Islet precursor cell (in vitro differentiated cells): Measurements from ENCODE around the gene SYK.

Source experiments
- DNase-seq: peaks from one replicate; pipeline ENCODE4 v3.0.0-alpha.2; 2018

SYK gene

DNA sequence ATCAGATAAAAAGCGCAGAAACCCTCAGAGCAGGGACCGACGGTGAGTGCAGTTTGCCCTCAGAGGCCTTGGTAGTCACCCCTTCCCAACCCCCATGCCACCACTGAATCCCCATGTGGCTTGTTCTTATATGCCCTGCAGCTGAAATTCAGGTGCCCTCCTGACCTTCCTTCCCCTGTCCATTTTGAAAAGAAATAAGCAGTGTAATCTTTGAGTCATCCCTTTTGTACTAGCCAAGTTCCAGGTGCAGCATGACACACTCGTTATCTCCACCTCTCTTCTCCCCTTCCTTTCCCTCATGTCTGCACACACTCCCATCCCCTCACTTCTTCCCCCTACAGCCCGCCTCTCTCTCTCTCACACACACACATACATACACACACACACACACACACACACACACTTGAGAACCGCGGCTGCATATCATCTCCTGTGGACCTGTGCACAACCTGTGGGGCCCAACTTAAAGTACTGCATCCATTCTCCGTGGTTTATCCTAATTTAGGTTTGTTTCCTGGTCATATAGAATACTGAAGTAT lies 53.1 kb downstream of the SYK start:
- DNase-seq: peak; percentile 41

DNA sequence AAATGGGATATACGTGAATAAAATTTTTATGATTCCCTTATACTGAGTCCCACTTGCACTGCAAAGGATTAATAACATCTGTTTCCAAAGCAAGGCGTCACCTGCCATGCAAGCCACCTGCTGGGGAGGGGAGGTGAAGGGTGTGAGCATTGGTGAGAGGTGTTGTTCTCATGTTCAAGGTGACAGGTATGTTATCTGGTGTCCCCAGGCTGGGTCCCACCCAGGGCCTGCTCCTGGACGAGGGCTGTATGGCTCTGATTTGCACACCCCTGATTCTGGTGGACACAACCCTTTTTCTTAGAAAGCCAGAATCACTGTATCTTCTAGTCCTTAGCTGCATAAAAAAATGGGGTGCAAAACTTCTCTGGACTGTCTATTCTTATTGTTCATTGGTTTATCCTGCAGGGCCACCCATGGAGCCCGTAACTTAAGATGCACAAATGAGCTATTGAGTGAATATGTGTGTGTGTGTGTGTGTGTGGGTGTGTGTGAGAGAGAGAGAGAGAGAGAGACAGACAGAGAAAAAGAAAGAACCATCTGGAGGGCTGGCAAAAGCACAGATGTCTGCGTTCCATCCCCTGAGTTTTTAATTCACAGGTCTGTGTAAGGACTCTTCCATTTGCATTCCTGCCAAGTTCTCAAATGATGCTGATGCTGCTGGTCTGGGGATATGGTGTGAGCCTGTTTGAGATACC lies 53.7 kb downstream of the SYK start:
- DNase-seq: peak; percentile 21

- DNase-seq: no peak
These were observed 55.5 kb downstream of the SYK start for GRCh38 chr9:90857091-90857490.

DNA sequence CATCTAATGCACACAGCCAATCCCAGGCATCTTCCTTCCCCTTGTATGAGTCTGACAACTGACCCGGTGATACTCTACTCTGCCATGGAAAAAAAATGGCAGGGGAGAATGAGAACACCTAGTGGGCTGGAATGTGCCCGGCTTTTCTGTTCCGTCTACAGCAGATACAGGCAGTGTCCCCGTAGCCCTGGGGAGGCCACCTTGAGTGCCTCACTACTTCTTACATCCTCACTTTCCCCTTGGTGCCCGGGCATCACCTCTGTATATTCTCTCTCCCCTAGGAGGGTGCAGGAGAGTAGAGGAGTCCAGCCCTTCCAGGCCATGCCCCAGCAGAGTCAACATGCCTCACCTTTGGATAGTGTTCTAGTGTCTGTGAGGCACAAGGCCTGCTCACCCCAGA lies 56.2 kb downstream of the SYK start:
- DNase-seq: peak; percentile 40

DNA sequence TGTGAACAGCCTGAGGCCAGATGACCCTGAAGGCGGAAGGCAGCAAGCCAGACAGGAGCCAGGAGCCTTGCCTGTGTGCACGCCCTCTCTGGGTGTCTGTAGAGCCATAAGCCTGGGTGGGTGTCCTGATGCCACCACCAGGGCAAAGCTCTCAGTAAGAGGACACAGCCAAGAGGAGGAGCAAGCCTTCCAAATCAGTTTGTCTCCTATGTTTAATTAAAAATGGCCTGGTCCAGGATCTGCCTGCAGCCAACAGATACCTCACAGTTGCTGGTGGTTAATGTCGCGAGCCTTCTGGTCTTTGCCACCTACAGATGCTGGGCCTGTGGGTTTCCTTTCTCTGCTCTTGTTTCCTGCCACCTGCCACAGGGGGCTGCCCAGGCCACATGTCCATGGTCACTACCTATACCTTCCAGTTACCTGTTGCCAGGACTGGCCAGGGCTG lies 56.9 kb downstream of the SYK start:
- peak; percentile 44 for DNase-seq

DNA sequence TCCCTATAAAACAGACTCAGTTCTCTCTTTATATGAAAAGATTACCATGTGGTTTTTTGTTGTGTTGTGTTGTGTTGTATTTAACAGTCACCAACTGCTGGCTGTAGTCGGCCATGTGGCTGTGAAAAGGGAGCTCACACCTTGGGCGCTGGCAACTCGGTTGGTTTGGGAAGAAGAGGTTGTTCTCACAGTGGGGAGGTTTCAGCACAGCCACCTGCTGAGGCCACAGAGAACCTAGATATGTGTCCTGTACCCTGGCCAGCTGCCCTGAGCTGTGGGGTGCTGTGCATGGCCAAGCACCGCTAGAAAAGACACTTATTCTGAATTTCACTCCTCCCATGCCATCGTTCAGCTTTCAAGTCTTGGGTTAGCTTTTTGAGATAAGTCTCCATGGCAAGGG lies 58.8 kb downstream of the SYK start:
- peak; percentile 35 for DNase-seq

DNA sequence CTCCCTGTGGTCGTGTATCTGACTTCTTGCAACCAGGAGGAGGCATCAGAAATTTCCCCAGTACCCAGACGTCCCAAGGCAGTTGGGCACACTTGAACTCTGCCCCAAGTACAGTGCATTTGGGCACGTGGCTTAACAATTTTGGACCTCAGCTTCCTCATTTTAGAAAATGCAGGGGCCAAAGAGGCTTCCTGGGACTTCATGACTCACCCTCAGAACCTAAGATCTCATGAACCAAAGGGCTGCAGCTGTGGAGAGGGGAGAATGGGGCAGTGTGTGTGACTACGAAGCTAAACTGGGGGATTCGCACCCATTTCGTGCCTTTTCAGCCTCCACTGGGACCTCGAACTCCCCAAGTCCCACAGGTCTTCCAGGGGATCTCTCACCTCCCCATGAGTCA lies 59.2 kb downstream of the SYK start:
- DNase-seq: no peak

GRCh38 chr9:90861380-90861779 lies 59.8 kb downstream of the SYK start:
- DNase-seq: no peak

GRCh38 chr9:90861826-90862740 lies 60.5 kb downstream of the SYK start:
- DNase-seq: peak; percentile 33

- no peak for DNase-seq
These were observed 63.2 kb downstream of the SYK start for GRCh38 chr9:90864779-90865178.

GRCh38 chr9:90867101-90867500 lies 65.5 kb downstream of the SYK start:
- peak; percentile 40 for DNase-seq

DNA sequence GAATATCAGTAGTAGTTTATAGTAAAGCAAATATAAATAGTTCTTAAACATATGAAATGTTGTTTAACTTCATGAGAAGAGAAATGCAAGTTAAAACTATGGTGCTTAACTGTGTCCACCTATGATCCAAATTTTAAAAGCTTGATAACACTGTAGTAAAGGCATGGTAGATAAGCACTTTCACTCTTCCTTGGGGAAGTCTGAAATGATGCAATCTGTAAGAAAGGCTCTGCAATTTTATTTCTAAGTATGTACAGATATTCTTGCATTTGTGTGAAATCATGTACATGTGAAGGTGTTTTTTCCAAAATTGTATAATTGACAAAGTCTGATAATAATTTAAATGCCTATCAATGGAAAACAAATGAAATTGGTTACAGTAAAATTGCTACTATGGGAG lies 66.9 kb downstream of the SYK start:
- no peak for DNase-seq

GRCh38 chr9:90869361-90869760 lies 67.7 kb downstream of the SYK start:
- DNase-seq: no peak

GRCh38 chr9:90870621-90871326 lies 69.2 kb downstream of the SYK start:
- DNase-seq: peak; percentile 51

GRCh38 chr9:90871327-90871935 lies 69.8 kb downstream of the SYK start:
- no peak for DNase-seq

- DNase-seq: no peak
These were observed 71.2 kb downstream of the SYK start for GRCh38 chr9:90872835-90873294.

- DNase-seq: no peak
These were observed 71.8 kb downstream of the SYK start for GRCh38 chr9:90873422-90873821.

GRCh38 chr9:90874194-90874593 lies 72.6 kb downstream of the SYK start:
- DNase-seq: no peak

- no peak for DNase-seq
These were observed 76.9 kb downstream of the SYK start for GRCh38 chr9:90878562-90878961.

DNA sequence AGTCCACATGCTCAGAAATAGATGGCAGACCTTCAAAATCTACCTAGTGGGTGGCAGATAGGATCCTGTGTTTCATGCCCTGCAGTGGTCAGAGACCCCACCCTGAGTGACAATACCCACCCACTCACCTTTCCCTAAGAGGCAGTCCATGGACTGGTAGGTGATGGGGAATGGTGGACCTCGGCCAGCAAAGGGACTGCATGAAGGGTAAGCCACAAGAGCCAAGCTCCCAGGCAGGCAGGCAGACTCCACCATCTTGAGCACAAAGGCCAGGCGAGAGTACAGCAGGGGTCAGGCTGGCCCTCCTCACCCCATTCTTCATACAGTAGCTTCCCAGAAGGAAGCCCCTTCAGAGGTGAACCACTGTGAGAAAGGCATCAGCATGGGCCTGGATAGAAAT lies 78.4 kb downstream of the SYK start:
- DNase-seq: no peak

DNA sequence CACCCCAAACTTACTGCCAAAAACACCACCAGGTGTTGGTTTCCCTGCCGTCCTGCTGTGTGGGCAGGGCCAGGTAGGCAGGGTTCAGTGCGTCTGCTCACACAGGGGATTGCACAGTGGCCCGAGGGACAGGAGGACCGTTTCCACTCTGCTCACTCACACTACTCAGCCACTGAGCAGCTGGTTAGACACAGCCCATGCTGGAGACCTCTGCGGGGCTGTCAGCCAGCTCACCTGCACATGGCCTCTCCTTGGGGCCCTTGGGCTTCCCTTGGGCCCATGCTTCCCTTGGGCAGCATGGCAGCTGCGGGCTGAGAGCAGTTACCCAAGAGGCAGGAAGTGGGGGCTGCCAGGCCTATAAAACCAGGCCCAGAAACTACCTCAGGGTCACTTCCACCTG lies 79.0 kb downstream of the SYK start:
- DNase-seq: no peak

DNA sequence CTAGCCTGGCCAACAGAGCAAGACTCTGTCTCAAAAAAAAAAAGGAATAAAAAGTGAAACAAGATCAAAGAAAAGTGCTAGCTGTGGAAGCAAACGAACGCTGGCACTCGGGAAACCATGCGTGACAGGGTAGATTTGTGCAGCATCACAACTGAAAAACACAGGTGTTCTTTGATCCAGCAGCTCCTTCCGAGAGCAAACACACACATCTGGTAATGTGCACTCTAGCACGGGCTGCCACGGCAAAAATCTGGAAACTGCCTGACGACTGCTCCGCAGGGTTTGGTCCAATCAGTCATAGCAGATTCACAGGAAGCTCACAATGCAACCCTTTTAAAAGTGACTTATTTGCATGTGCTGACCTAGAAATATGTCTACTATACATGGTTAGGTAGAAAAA lies 80.0 kb downstream of the SYK start:
- no peak for DNase-seq
